ENCODE results near the gene PDZRN4.

- TF ChIP-seq, protein P1, sequence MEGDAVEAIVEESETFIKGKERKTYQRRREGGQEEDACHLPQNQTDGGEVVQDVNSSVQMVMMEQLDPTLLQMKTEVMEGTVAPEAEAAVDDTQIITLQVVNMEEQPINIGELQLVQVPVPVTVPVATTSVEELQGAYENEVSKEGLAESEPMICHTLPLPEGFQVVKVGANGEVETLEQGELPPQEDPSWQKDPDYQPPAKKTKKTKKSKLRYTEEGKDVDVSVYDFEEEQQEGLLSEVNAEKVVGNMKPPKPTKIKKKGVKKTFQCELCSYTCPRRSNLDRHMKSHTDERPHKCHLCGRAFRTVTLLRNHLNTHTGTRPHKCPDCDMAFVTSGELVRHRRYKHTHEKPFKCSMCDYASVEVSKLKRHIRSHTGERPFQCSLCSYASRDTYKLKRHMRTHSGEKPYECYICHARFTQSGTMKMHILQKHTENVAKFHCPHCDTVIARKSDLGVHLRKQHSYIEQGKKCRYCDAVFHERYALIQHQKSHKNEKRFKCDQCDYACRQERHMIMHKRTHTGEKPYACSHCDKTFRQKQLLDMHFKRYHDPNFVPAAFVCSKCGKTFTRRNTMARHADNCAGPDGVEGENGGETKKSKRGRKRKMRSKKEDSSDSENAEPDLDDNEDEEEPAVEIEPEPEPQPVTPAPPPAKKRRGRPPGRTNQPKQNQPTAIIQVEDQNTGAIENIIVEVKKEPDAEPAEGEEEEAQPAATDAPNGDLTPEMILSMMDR (IDR thresholded peaks at IDR 0.05; ENCODE audit: poor library complexity, severe bottlenecking), result no peak
- TF ChIP-seq EP300 (conservative IDR thresholded peaks at IDR 0.05; ENCODE audit: poor library complexity, severe bottlenecking) (no peak), TAF1 (IDR thresholded peaks at IDR 0.05; ENCODE audit: low read depth) (no peak), POLR2AphosphoS5 (IDR thresholded peaks at IDR 0.05) (no peak), RAD21 (conservative IDR thresholded peaks at IDR 0.05) (no peak), REST (IDR thresholded peaks at IDR 0.05; ENCODE audit: borderline replicate concordance) (no peak), EZH2 (IDR thresholded peaks at IDR 0.05; ENCODE audit: borderline replicate concordance, insufficient read depth, low read length, poor library complexity, severe bottlenecking) (no peak), SMC3 (conservative IDR thresholded peaks at IDR 0.05; ENCODE audit: poor library complexity) (no peak), MXI1 (conservative IDR thresholded peaks at IDR 0.05; ENCODE audit: poor library complexity, severe bottlenecking) (no peak)
These were observed 424.9 kb downstream of the PDZRN4 start for GRCh38 chr12:41612892-41613557.
